Endometrium (tissue), 2 donors: ENCODE measurements around the gene MYD88.

Experiments used
- FAIRE-seq: peaks from 2 replicates; lab custom pipeline; 2012; peaks lifted over from hg19 to GRCh38; lab: Jason Lieb, UNC
- donor health status: control.
- donor health status: control.

Gene MYD88

GRCh38 chr3:38142959-38143358, 4.5 kb downstream of the MYD88 start:
- FAIRE-seq = no peak

GRCh38 chr3:38143511-38143910, 5.0 kb downstream of the MYD88 start:
- no peak for FAIRE-seq

- no peak for FAIRE-seq
Measured at GRCh38 chr3:38146504-38146903, 8.0 kb downstream of the MYD88 start.

GRCh38 chr3:38147421-38147820, 9.0 kb downstream of the MYD88 start:
- FAIRE-seq = no peak

- FAIRE-seq = no peak
Measured at GRCh38 chr3:38148311-38148882, 9.9 kb downstream of the MYD88 start.

GRCh38 chr3:38149708-38150107, 11.2 kb downstream of the MYD88 start:
- no peak for FAIRE-seq

- FAIRE-seq = no peak
Measured at GRCh38 chr3:38150780-38151528, 12.5 kb downstream of the MYD88 start.

GRCh38 chr3:38151667-38152265, 13.3 kb downstream of the MYD88 start:
- FAIRE-seq = no peak

GRCh38 chr3:38152609-38153008, 14.1 kb downstream of the MYD88 start:
- no peak for FAIRE-seq

- FAIRE-seq = no peak
Measured at GRCh38 chr3:38153221-38153620, 14.8 kb downstream of the MYD88 start.

- FAIRE-seq = no peak
Measured at GRCh38 chr3:38154033-38154494, 15.6 kb downstream of the MYD88 start.

GRCh38 chr3:38154625-38155255, 16.3 kb downstream of the MYD88 start:
- no peak for FAIRE-seq

GRCh38 chr3:38155825-38156224, 17.4 kb downstream of the MYD88 start:
- no peak for FAIRE-seq

- no peak for FAIRE-seq
Measured at GRCh38 chr3:38157117-38157516, 18.7 kb downstream of the MYD88 start.

GRCh38 chr3:38157595-38157994, 19.1 kb downstream of the MYD88 start:
- no peak for FAIRE-seq

- no peak for FAIRE-seq
Measured at GRCh38 chr3:38158472-38158871, 20.0 kb downstream of the MYD88 start.

GRCh38 chr3:38160704-38161103, 22.2 kb downstream of the MYD88 start:
- FAIRE-seq = peak; percentile 69

GRCh38 chr3:38163117-38163840, 24.8 kb downstream of the MYD88 start:
- FAIRE-seq = no peak

- no peak for FAIRE-seq
Measured at GRCh38 chr3:38163841-38164642, 25.6 kb downstream of the MYD88 start.

- no peak for FAIRE-seq
Measured at GRCh38 chr3:38164643-38164951, 26.1 kb downstream of the MYD88 start.

GRCh38 chr3:38164952-38165721, 26.7 kb downstream of the MYD88 start, which contains the start of gene OXSR1:
Gene OXSR1 (plus strand): TSS chr3:38165537. CDS start chr3:38165877, 340 bp downstream.
- peak; percentile 96 for FAIRE-seq
